Measurements from ENCODE around the gene TTLL5.
A peak's percentile ranks its signal among the peaks of the same experiment; 100 is the strongest.

TTLL5 gene

DNA sequence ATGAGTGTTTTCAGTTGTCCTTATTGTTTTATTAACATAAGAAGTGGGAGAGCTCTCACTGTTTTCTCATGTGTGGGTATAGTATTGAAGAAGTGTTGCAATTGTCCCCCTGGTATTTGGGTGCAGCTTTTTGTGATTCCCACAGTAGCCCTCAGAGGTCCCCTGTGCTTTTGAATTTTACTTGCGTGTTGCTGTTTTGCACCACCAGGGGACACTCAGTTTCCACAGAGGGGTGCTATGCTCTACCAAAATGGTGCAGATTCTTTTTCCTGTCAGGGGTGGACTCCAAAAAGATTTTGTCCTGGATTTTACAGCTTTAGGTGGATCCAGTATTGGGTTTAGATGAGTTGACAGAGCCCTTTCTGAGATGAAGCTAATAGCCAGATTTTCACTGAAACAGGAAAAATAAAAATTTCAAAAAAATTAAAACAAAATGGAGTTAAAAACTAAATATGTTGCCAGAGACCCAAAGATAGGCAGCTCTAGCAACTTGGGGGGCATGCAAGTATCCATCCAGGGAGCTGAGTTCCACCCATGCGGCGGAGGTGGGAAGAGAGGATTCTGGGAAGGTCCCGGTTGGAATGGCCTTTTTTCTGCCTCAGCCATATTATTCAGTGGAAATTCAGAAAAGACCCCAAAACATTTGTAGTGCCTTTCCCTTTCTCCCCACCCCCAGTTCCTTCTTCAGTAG, 50.2 kb downstream of the TTLL5 start:
- H3K4me3 ChIP-seq (ENCODE audit: low read depth, low read length) = no peak overlapping the region
- TF ChIP-seq, protein P1, sequence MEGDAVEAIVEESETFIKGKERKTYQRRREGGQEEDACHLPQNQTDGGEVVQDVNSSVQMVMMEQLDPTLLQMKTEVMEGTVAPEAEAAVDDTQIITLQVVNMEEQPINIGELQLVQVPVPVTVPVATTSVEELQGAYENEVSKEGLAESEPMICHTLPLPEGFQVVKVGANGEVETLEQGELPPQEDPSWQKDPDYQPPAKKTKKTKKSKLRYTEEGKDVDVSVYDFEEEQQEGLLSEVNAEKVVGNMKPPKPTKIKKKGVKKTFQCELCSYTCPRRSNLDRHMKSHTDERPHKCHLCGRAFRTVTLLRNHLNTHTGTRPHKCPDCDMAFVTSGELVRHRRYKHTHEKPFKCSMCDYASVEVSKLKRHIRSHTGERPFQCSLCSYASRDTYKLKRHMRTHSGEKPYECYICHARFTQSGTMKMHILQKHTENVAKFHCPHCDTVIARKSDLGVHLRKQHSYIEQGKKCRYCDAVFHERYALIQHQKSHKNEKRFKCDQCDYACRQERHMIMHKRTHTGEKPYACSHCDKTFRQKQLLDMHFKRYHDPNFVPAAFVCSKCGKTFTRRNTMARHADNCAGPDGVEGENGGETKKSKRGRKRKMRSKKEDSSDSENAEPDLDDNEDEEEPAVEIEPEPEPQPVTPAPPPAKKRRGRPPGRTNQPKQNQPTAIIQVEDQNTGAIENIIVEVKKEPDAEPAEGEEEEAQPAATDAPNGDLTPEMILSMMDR (IDR thresholded peaks at IDR 0.05; ENCODE audit: borderline replicate concordance, insufficient read depth, low read depth, low read length) = peak; percentile 72

DNA sequence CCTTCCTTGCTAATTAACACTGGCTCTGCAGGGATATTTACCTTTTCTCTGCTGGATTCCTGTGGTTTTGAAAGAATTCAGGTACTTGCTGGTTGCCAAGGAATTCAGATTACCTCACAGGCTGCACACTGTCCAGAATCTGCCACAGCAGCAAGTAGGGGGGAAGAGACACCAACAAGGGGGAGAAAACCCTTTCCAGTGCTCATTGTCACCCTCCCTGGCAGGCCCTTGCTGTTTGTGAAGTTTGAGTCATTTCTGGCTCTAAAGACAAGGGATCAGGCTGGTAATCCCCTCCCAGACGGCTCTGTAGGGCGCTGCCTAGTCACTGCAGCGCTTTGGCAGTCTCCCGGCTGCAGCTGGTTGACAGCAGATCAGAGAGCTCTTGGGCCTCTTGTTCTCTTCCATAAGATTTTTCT, 50.8 kb downstream of the TTLL5 start:
- TF ChIP-seq, protein P1 (IDR thresholded peaks at IDR 0.05; ENCODE audit: borderline replicate concordance, insufficient read depth, low read depth, low read length) = no peak
- H3K4me3 ChIP-seq (ENCODE audit: low read depth, low read length) = no peak overlapping the region

GRCh38 chr14:75714991-75715390, 53.9 kb downstream of the TTLL5 start:
- H3K4me3 ChIP-seq (ENCODE audit: low read depth, low read length) = no peak overlapping the region
- TF ChIP-seq, protein P1 (IDR thresholded peaks at IDR 0.05; ENCODE audit: borderline replicate concordance, insufficient read depth, low read depth, low read length) = no peak

GRCh38 chr14:75715926-75716780, 55.1 kb downstream of the TTLL5 start:
- TF ChIP-seq, protein P1 (IDR thresholded peaks at IDR 0.05; ENCODE audit: borderline replicate concordance, insufficient read depth, low read depth, low read length) = no peak
- H3K4me3 ChIP-seq (ENCODE audit: low read depth, low read length) = no peak overlapping the region

GRCh38 chr14:75717729-75718128, 56.7 kb downstream of the TTLL5 start:
- TF ChIP-seq, protein P1 (IDR thresholded peaks at IDR 0.05; ENCODE audit: borderline replicate concordance, insufficient read depth, low read depth, low read length) = no peak
- no peak overlapping the region for H3K4me3 ChIP-seq (ENCODE audit: low read depth, low read length)

- H3K4me3 ChIP-seq (ENCODE audit: low read depth, low read length) = no peak overlapping the region
- TF ChIP-seq, protein P1 (IDR thresholded peaks at IDR 0.05; ENCODE audit: borderline replicate concordance, insufficient read depth, low read depth, low read length) = no peak
These were observed 57.2 kb downstream of the TTLL5 start for GRCh38 chr14:75718199-75718598.

All from GM12875 (cell line).